Heart left ventricle (tissue), 13 donors: ENCODE measurements around the gene MKI67.

ENCODE experiments used
- CTCF ChIP-seq, 12 donors: fragments of 200-600 bp; sonication (generic) in 4 of 12; IDR thresholded peaks; one replicate each; pipeline versions ENCODE4 v1.5.0 to v1.8.0; 2018 to 2022; ENCODE audit warnings: antibody characterized with exemption in 12 of 12, mild to moderate bottlenecking in 5 of 12
- POLR2A ChIP-seq, 2 donors: fragments of 450-650 bp; IDR thresholded peaks; one replicate each; pipeline ENCODE4 v1.6.1; 2017; ENCODE audit warnings: antibody characterized with exemption in 2 of 2, mild to moderate bottlenecking in 2 of 2, moderate library complexity in 2 of 2
- donor health status: ischemic (EF 13 %, LVEDD 7.1; RV severe dilation, severe dysfunction).
- donor health status: DM: no; HTN: yes; CAD: no.
- donor health status: DM: no; HTN: no; CAD: no.
- donor health status: ischemic (EF 25% LVEDD 6.9; RV normal size, moderate dysfunction).
- donor health status: ischemic (EF 25% LVEDD 5.7; RV mildly dilated, moderate dysfunction).
- donor health status: ischemic (EF 35%, LVEDD 5.7; RV mildly dilated, moderate dysfunction).
- donor health status: nonischemic (EF 11% LVEDD 7.7; RV severe dilation, severe dysfunction).
- donor health status: DM: yes; HTN: yes; CAD: no.
- donor health status: PGD.
- donor health status: ischemic (EF 29% LVEDD 5.4; RV normal size, mild dysfunction).
- donor health status: nonischemic (EF 23%, LVEDD 6.1; RV moderate dilation, normal function).

DNA sequence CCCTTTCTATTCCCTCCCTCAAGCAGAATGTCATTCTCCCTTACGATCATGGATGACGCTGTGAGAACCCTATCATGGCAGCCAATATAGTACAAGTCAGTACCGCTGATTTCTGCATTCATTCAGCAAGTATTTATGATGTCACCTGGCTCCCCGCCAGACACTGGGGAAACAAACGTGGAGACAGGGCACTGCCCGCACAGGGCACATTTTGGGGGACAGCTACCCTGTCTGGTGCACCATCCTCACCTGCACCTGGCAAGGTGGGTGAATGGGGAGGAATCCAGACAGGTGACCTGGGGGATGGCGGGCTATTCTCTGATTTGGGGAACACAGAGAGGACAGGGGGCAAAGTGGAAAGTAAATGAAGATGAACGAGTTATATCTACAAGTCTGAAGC lies 28.4 kb downstream of the MKI67 start:
- TF ChIP-seq CTCF (IDR thresholded peaks at IDR 0.05) (no peak), POLR2A (IDR thresholded peaks at IDR 0.05) (no peak)
